Small intestine (tissue), 7 donors: Measurements from ENCODE around the gene EDN1. TPM values are rescaled to one million over a fixed set of nuclear protein-coding genes. Genes with fewer than 3 reads are reported as not detected.

Source experiments
- DNase-seq, 2 donors: peaks; one replicate each; pipeline versions ENCODE4 v3.0.0 to v3.0.0-alpha.2; 2013
- FAIRE-seq: peaks from 2 replicates; lab custom pipeline; 2012; peaks lifted over from hg19 to GRCh38; lab: Jason Lieb, UNC
- H3K27ac ChIP-seq, 3 donors: one replicate each; pipeline ENCODE4 v1.5.1; 2013; ENCODE audit warnings: low read length in 2 of 3, mild to moderate bottlenecking in 2 of 3, control low read depth in 1 of 3, inconsistent platforms in 1 of 3, low read depth in 1 of 3, moderate library complexity in 1 of 3
- H3K27me3 ChIP-seq, 3 donors: one replicate each; pipeline ENCODE4 v1.6.1; 2013; ENCODE audit warnings: low read length in 3 of 3, inconsistent platforms in 1 of 3; ENCODE audit not compliant: control insufficient read depth in 3 of 3, insufficient read depth in 3 of 3
- H3K36me3 ChIP-seq, 3 donors: one replicate each; pipeline ENCODE4 v1.6.1; 2013; ENCODE audit warnings: low read length in 3 of 3, inconsistent platforms in 1 of 3, low read depth in 1 of 3, mild to moderate bottlenecking in 1 of 3, moderate library complexity in 1 of 3; ENCODE audit not compliant: control insufficient read depth in 3 of 3, insufficient read depth in 2 of 3
- H3K4me1 ChIP-seq, 3 donors: one replicate each; pipeline ENCODE4 v1.6.1; 2013; ENCODE audit warnings: low read length in 2 of 3, inconsistent platforms in 1 of 3, low read depth in 1 of 3, mild to moderate bottlenecking in 1 of 3, moderate library complexity in 1 of 3; ENCODE audit not compliant: control insufficient read depth in 3 of 3, insufficient read depth in 2 of 3
- H3K4me3 ChIP-seq, 3 donors: one replicate each; pipeline ENCODE4 v1.5.1; 2013; ENCODE audit warnings: low read length in 3 of 3, control low read depth in 1 of 3, inconsistent platforms in 1 of 3, low read depth in 1 of 3, mild to moderate bottlenecking in 1 of 3, moderate library complexity in 1 of 3
- H3K9me3 ChIP-seq, 2 donors: one replicate each; pipeline ENCODE4 v1.6.1; 2013; ENCODE audit warnings: low read depth in 1 of 2, low read length in 1 of 2; ENCODE audit not compliant: control insufficient read depth in 2 of 2, insufficient read depth in 1 of 2
- WGBS, 3 donors: extraction: QIAGEN DNeasy Blood & Tissue Kit; methylation state at CpG; one replicate each; pipeline ENCODE4 v1.1.7; 2013; 5-methylcytosine and 5-hydroxymethylcytosine counted together
- polyA plus RNA-seq, 4 donors: library from polyadenylated mRNA; stranded (reverse) in 3 of 4; unstranded in 1 of 4; fragments of 200-250 nt in 3 of 4; fragments of 120-200 nt in 1 of 4; gene quantifications; one replicate each; pipeline versions ENCODE4 v1.2.1 to v1.2.3, GENCODE V29; 2013
- donor health status: healthy with polysubstance abuse.
- donor health status: control.
- donor health status: control.
- donor health status: Bipolar disorder and iron deficiency.
- donor health status: healthy.

Gene EDN1
- polyA plus RNA-seq, 4 donors = 7.3 to 28.5 (median 9.9) TPM

DNA sequence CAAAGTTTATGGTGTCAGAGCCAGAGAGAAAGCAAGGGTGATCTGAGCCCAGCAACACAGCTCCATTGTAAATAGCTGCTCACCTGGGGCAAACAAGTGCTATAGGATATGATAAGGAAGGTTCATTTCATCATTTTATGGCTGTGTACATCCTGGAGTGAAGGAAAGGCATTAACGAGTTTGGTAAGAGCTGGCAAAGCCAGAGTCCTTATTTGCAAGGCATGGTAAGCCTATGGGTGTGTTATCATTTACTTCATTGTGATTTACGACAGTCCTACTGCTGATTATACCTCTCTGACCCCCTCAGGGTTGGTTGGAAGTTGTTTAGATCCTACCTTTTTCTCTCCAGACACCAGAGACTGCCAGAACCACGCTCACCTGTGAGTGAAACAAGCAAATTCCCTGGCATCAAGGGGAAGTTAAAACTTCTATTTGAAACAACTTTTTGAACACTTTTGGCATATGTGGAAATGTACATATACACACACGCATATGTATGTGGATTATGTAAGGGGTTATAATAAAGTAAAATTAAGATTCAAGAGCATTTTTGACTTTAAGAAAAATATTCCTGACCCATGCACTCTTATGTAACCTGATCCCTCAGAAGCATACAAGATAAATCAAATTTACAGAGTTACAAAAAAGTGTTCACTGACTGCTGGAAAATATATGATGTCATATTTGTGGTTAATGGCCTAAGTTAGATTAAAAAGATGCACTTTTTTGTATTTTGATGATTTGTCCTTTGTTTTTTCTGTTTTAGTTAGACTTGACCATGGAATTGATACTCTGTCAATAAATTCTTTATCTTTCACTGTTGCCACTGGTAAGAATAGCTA is 40.4 kb upstream of the EDN1 start:
- no peaks in the 10 kb centered on the region for H3K9me3 ChIP-seq
- peaks cover 0 to 3% (median 0%) of the 10 kb centered on the region in 3 donors for H3K36me3 ChIP-seq
- H3K4me3 ChIP-seq = no peak overlapping the region
- H3K27ac ChIP-seq = peak overlapping the region; percentile 55 to 66 (median 55)
- H3K27me3 ChIP-seq = peaks cover 0 to 2% (median 0%) of the 10 kb centered on the region in 3 donors
- 12 to 50% (median 29%) methylated on average over 4 of the region's 4 CpGs for WGBS, 3 donors
- peaks cover 0 to 41% (median 3%) of the 10 kb centered on the region in 3 donors for H3K4me1 ChIP-seq
- DNase-seq (peak; percentile 85 to 94), FAIRE-seq (no peak)

DNA sequence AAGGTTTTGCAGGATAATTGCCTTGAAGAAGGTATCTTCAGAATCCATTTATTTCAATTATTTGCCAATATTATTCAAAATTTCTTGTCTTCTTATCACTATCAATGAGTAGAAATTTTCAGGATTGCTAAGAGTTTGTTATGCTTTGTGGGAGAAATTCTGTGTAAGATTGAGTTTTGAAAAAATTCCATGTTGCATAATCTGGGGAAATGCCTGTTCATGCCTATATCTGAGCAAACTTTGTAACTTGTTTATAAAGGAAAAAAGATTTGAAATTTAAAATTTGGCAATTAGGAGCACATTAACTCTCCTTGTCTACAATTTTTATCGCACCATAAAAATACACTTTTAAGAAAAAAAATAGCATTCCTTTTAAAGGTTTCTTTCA is 39.8 kb upstream of the EDN1 start:
- H3K4me1 ChIP-seq = peaks cover 0 to 40% (median 3%) of the 10 kb centered on the region in 3 donors
- WGBS, 3 donors = 92 to 96% (median 95%) methylated on average over 1 of the region's 1 CpG
- H3K27me3 ChIP-seq = peaks cover 0 to 2% (median 0%) of the 10 kb centered on the region in 3 donors
- DNase-seq (no peak), FAIRE-seq (no peak)
- no peaks in the 10 kb centered on the region for H3K9me3 ChIP-seq
- peaks cover 0 to 3% (median 0%) of the 10 kb centered on the region in 3 donors for H3K36me3 ChIP-seq
- H3K27ac ChIP-seq = peak overlapping the region in 1 of 3 donors; percentile 55
- no peak overlapping the region for H3K4me3 ChIP-seq

GRCh38 chr6:12254210-12254609 is 36.0 kb upstream of the EDN1 start:
- Histone ChIP-seq H3K27me3 (peaks cover 0 to 2% (median 0%) of the 10 kb centered on the region in 3 donors), H3K9me3 (no peaks in the 10 kb centered on the region), H3K27ac (peak overlapping the region in 2 of 3 donors; percentile 54 to 80), H3K36me3 (no peaks in the 10 kb centered on the region), H3K4me1 (peaks cover 0 to 18% (median 0%) of the 10 kb centered on the region in 3 donors), H3K4me3 (peak overlapping the region in 2 of 3 donors; percentile 26 to 30)
- 17 to 63% (median 25%) methylated on average over 5 of the region's 5 CpGs for WGBS, 3 donors
- DNase-seq (peak; percentile 55 to 91), FAIRE-seq (no peak)

DNA sequence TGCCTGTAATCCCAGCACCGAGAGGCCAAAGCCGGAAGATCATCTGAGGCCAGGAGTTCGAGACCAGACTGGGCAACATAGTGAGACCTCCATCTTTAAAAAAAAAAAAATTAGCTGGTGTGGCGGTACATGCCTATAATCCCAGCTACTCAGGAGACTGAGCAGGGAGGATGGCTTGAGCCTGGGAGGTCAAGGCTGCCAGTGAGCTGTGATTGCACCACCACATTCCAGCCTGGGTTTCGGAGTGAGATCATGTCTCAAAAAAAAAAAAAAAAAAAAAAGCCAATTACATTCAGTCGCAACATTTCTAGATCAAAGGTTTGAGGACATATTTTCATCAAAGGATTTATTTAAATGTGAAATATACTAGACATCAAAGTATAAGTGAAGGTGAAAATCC is 32.0 kb upstream of the EDN1 start:
- peaks cover 0 to 17% (median 2%) of the 10 kb centered on the region in 3 donors for H3K4me1 ChIP-seq
- DNase-seq (no peak), FAIRE-seq (no peak)
- no peak overlapping the region for H3K27ac ChIP-seq
- H3K36me3 ChIP-seq = no peaks in the 10 kb centered on the region
- no peaks in the 10 kb centered on the region for H3K27me3 ChIP-seq
- 90 to 99% (median 95%) methylated on average over 6 of the region's 6 CpGs for WGBS, 3 donors
- no peak overlapping the region for H3K4me3 ChIP-seq
- H3K9me3 ChIP-seq = no peaks in the 10 kb centered on the region

- peaks cover 2 to 17% (median 2%) of the 10 kb centered on the region in 3 donors for H3K4me1 ChIP-seq
- FAIRE-seq (no peak), DNase-seq (no peak)
- no peaks in the 10 kb centered on the region for H3K9me3 ChIP-seq
- H3K27ac ChIP-seq = no peak overlapping the region
- no peaks in the 10 kb centered on the region for H3K36me3 ChIP-seq
- WGBS, 3 donors = 91 to 94% (median 93%) methylated on average over 3 of the region's 3 CpGs
- no peak overlapping the region for H3K4me3 ChIP-seq
- H3K27me3 ChIP-seq = no peaks in the 10 kb centered on the region
These were observed 31.5 kb upstream of the EDN1 start for GRCh38 chr6:12258591-12259075.

GRCh38 chr6:12260458-12261093 is 29.6 kb upstream of the EDN1 start:
- FAIRE-seq (peak; percentile 64), DNase-seq (peak; percentile 88 to 96)
- no peaks in the 10 kb centered on the region for H3K27me3 ChIP-seq
- H3K27ac ChIP-seq = peak overlapping the region in 2 of 3 donors; percentile 90 to 96
- no peaks in the 10 kb centered on the region for H3K9me3 ChIP-seq
- H3K36me3 ChIP-seq = no peaks in the 10 kb centered on the region
- WGBS, 3 donors = 19 to 64% (median 31%) methylated on average over 2 of the region's 2 CpGs
- H3K4me1 ChIP-seq = peaks cover 5 to 21% (median 9%) of the 10 kb centered on the region in 3 donors
- peak overlapping the region in 1 of 3 donors; percentile 49 for H3K4me3 ChIP-seq

GRCh38 chr6:12261502-12261901 is 28.7 kb upstream of the EDN1 start:
- Histone ChIP-seq H3K27me3 (no peaks in the 10 kb centered on the region), H3K4me1 (peaks cover 5 to 24% (median 9%) of the 10 kb centered on the region in 3 donors), H3K36me3 (no peaks in the 10 kb centered on the region), H3K9me3 (no peaks in the 10 kb centered on the region), H3K27ac (peak overlapping the region; percentile 42 to 96 (median 90)), H3K4me3 (peak overlapping the region in 2 of 3 donors; percentile 49 to 57)
- WGBS, 3 donors = 16 to 63% (median 37%) methylated on average over 7 of the region's 7 CpGs
- DNase-seq = peak in 1 of 2 donors; percentile 69
- FAIRE-seq = no peak
